K562 (cell line): ENCODE data around the gene SPNS1. TPM values are rescaled to one million over a fixed set of nuclear protein-coding genes. Genes with fewer than 3 reads are reported as not detected.
A peak's percentile ranks its signal among the peaks of the same experiment; 100 is the strongest.

Experiments used
- ATAC-seq: fragments of 200-7000 bp; cut with Tn5 transposase; 3 replicates; pipeline ENCODE4 v1.9.1; 2020; ENCODE audit warnings: moderate library complexity
- BruUV-seq: library from RNA; stranded (reverse); fragments of 400-500 nt; replicated peaks from 2 replicates; lab custom pipeline; 2021; lab: Mats Ljungman, UMichigan
- CTCF ChIA-PET: fragments of 300-600 bp; formaldehyde crosslinking; extraction: SDS; loops from one replicate; lab custom pipeline; 2021; ENCODE audit warnings: low intra/inter-chr PET ratio; lab: Yijun Ruan, JAX
- POLR2A ChIA-PET: fragments of 300-600, 350-650 bp; sonication (Branson Sonifier 250); formaldehyde crosslinking; extraction: SDS; loops from one replicate; lab custom pipeline; 2021; ENCODE audit warnings: antibody characterized with exemption, inconsistent platforms; lab: Yijun Ruan, JAX
- DNase-seq, 4 experiments: peaks; one replicate each; pipeline versions ENCODE4 v3.0.0 to v3.0.0-alpha.2; 2011 to 2018; ENCODE audit warnings: low spot score in 3 of 4, mixed read lengths in 3 of 4; ENCODE audit errors: extremely low read depth in 1 of 4
- FAIRE-seq: peaks from 2 replicates; lab custom pipeline; 2011; peaks lifted over from hg19 to GRCh38; lab: Jason Lieb, UNC
- H2AFZ ChIP-seq: 2 replicates; pipeline ENCODE4 v1.6.0; 2011; ENCODE audit warnings: low read depth, low read length, control low read depth, inconsistent platforms
- H3K27ac ChIP-seq: fragments of 200-600 bp; 3 replicates; pipeline ENCODE4 v1.8.0; 2011; ENCODE audit warnings: low read depth, mild to moderate bottlenecking, control low read depth, inconsistent platforms, low read length, moderate library complexity, mixed read lengths; ENCODE audit errors: extremely low read depth
- H3K27me3 ChIP-seq, 2 experiments: fragments of 300-600 bp in 1 of 2; 2 replicates in 1 of 2; 3 replicates in 1 of 2; pipeline versions ENCODE4 v1.6.0 to v1.8.0; 2011; ENCODE audit warnings: inconsistent platforms in 2 of 2, low read length in 2 of 2, mild to moderate bottlenecking in 1 of 2, mixed read lengths in 1 of 2, moderate library complexity in 1 of 2; ENCODE audit not compliant: control insufficient read depth in 2 of 2, insufficient read depth in 2 of 2
- H3K36me3 ChIP-seq: fragments of 300-600 bp; 3 replicates; pipeline ENCODE4 v1.8.0; 2011; ENCODE audit warnings: mild to moderate bottlenecking, low read length, inconsistent platforms; ENCODE audit not compliant: control insufficient read depth, insufficient read depth
- H3K4me1 ChIP-seq, 2 experiments: fragments of 200-600 bp in 1 of 2; replicated peaks in 1 of 2; 2 replicates in 1 of 2; 3 replicates in 1 of 2; pipeline versions ENCODE4 v1.5.1 to v1.8.0; 2011; ENCODE audit warnings: inconsistent platforms in 2 of 2, low read length in 2 of 2, mild to moderate bottlenecking in 1 of 2, mixed read lengths in 1 of 2, moderate library complexity in 1 of 2; ENCODE audit not compliant: control insufficient read depth in 2 of 2, insufficient read depth in 2 of 2
- H3K4me2 ChIP-seq: 2 replicates; pipeline ENCODE4 v1.6.1; 2011; ENCODE audit warnings: low read length, control low read depth, inconsistent platforms, mixed read lengths; ENCODE audit not compliant: insufficient read depth
- H3K4me3 ChIP-seq: fragments of 200-600 bp; sonication (generic), shearing (Covaris generic); 2 replicates; pipeline ENCODE4 v1.5.1; 2016; ENCODE audit warnings: control low read depth, inconsistent platforms
- H3K79me2 ChIP-seq: fragments of 200-600 bp; 3 replicates; pipeline ENCODE4 v1.8.0; 2011; ENCODE audit warnings: low read length, inconsistent platforms; ENCODE audit not compliant: control insufficient read depth, insufficient read depth
- H3K9ac ChIP-seq, 2 experiments: 2 replicates each; pipeline versions ENCODE4 v1.6.0 to v1.6.1; 2011; ENCODE audit warnings: low read depth in 2 of 2, low read length in 2 of 2, control low read depth in 1 of 2, inconsistent platforms in 1 of 2, mild to moderate bottlenecking in 1 of 2, mixed read lengths in 1 of 2; ENCODE audit not compliant: insufficient read depth in 1 of 2
- H3K9me1 ChIP-seq: one replicate; pipeline ENCODE4 v1.6.0; 2011; ENCODE audit warnings: inconsistent platforms, mild to moderate bottlenecking, low read length, moderate library complexity; ENCODE audit not compliant: control insufficient read depth, insufficient read depth
- H3K9me3 ChIP-seq: replicated peaks from 2 replicates; pipeline ENCODE4 v1.5.1; 2011; ENCODE audit warnings: low read depth, low read length, inconsistent platforms; ENCODE audit not compliant: control insufficient read depth, insufficient read depth
- H4K20me1 ChIP-seq: replicated peaks from 2 replicates; pipeline ENCODE4 v1.6.1; 2011; ENCODE audit warnings: low read length, inconsistent platforms, mixed read lengths; ENCODE audit not compliant: control insufficient read depth, insufficient read depth
- EWSR1 ChIP-seq: fragments of 450-650 bp; IDR thresholded peaks from 2 replicates; pipeline ENCODE4 v1.6.1; 2018; ENCODE audit warnings: borderline replicate concordance, mild to moderate bottlenecking, low read depth, moderate library complexity; ENCODE audit not compliant: partially characterized antibody
- NCOA1 ChIP-seq: fragments of 450-650 bp; IDR thresholded peaks from 2 replicates; pipeline ENCODE4 v1.6.1; 2016; ENCODE audit warnings: low read depth
- SAFB2 ChIP-seq: fragments of 200-400 bp; formaldehyde crosslinking; IDR thresholded peaks from 2 replicates; pipeline ENCODE4 v1.6.1; 2018; ENCODE audit warnings: borderline replicate concordance, low read length, low read depth, moderate library complexity; ENCODE audit not compliant: severe bottlenecking
- TCF7 ChIP-seq: sonication (generic); IDR thresholded peaks from 2 replicates; pipeline ENCODE4 v1.6.1; 2016; ENCODE audit warnings: antibody characterized with exemption, borderline replicate concordance
- ZNF124 ChIP-seq: sonication (generic); formaldehyde crosslinking; IDR thresholded peaks from 2 replicates; pipeline ENCODE4 v1.8.1; 2022; ENCODE audit warnings: missing genetic modification reagents
- ZNF217 ChIP-seq: sonication (generic); formaldehyde crosslinking; IDR thresholded peaks from 2 replicates; pipeline ENCODE4 v1.8.0; 2022; ENCODE audit warnings: mild to moderate bottlenecking, missing genetic modification reagents
- ZNF609 ChIP-seq: sonication (generic); formaldehyde crosslinking; IDR thresholded peaks from 2 replicates; pipeline ENCODE4 v1.8.1; 2023; ENCODE audit warnings: missing genetic modification reagents, mild to moderate bottlenecking, borderline replicate concordance
- ZNF707 ChIP-seq: fragments of 250-450 bp; sonication (Bioruptor Pico); conservative IDR thresholded peaks from 2 replicates; pipeline ENCODE4 v1.8.0; 2022; ENCODE audit warnings: inconsistent platforms, mild to moderate bottlenecking, moderate library complexity
- WGBS: fragments of 100-300 bp; shearing (Covaris generic); methylation state at CpG from one replicate; pipeline ENCODE4 v1.1.6; 2016; ENCODE audit warnings: low coverage, mixed read lengths; ENCODE audit not compliant: insufficient coverage; ENCODE audit errors: missing lambda C conversion rate; 5-methylcytosine and 5-hydroxymethylcytosine counted together
- in situ Hi-C: fragments of 300-500 bp; cut with MboI; formaldehyde crosslinking; loops from 4 replicates; pipeline ENCODE4 v1.15.0; 2018; ENCODE audit warnings: inconsistent platforms, mixed read lengths
- intact Hi-C: fragments of 100-400 bp; cut with micrococcal nuclease; formaldehyde crosslinking; loops from 2 replicates; pipeline ENCODE4 v1.14.2; 2022
- polyA plus RNA-seq, 8 experiments: library from polyadenylated mRNA; depleted of rRNA in 4 of 8; stranded (reverse) in 5 of 8; unstranded in 3 of 8; fragments of >200 nt; fragmentation: Nextera tagmentation in 2 of 8; fragmentation: Illumina TruSeq in 1 of 8; extraction: Ambion mirVana in 2 of 8; extraction: Trizol in 1 of 8; gene quantifications; 2 replicates each; pipeline versions ENCODE4 v1.2.1 to v1.2.3, GENCODE V29; 2011 to 2014; ENCODE audit warnings: inconsistent platforms in 1 of 8, missing spikeins in 1 of 8
- total RNA-seq, 7 experiments: library from RNA; depleted of rRNA in 6 of 7; stranded (reverse); fragments of >200 nt in 6 of 7; fragmentation: Illumina TruSeq in 2 of 7; extraction: Trizol in 2 of 7; gene quantifications; 2 replicates each; pipeline versions ENCODE4 v1.2.1 to v1.2.3, GENCODE V29; 2011 to 2021; ENCODE audit warnings: low replicate concordance in 1 of 7
- TF ChIP-seq, protein P1 (sequence below), 3 experiments: IDR thresholded peaks in 2 of 3; conservative IDR thresholded peaks in 1 of 3; 2 replicates each; pipeline ENCODE4 v1.5.1; 2011 to 2012; ENCODE audit warnings: low read length in 3 of 3, mild to moderate bottlenecking in 3 of 3, control low read depth in 2 of 3, improper control_type of control experiment in 1 of 3, inconsistent platforms in 1 of 3, low read depth in 1 of 3, mixed read lengths in 1 of 3, moderate library complexity in 1 of 3; ENCODE audit not compliant: insufficient read depth in 2 of 3

The SPNS1 gene
- total and polyA plus RNA-seq, 9 of the 15 experiments (the other 6 are each of a cell fraction or from before 2014, with no cell fraction given): 0.58 to 64.9 (median 13.7) TPM

DNA sequence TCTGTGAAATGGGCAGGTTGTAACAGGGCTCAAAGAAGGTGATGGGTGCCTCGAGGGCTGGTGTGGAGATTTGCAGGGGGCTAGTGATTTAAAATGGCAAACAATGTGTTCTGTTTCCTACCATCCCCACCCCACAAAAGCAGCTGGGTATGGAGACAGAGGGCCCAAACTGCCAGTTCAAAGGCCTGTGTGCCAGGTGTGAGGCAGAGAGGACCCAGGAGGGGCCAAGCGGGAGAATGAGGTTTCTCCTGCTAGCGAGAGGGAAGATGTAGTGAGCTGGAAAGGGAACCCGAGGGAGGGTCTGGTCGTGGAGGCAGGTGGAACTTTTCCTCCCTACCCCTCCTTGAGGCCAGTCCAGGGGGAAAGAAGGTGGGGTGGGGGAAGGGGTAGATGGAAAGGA lies 49.7 kb downstream of the SPNS1 start:
- H4K20me1 ChIP-seq: no peaks in the 10 kb centered on the region
- in situ Hi-C loops (no loop called here), intact Hi-C loops (no loop called here)
- ATAC-seq (no peak), FAIRE-seq (no peak), DNase-seq (no peak)
- no peaks in the 10 kb centered on the region for H3K79me2 ChIP-seq
- peak overlapping the region in 1 of 2 experiments; percentile 15; a peak in 2 of 4 replicates for H3K9ac ChIP-seq
- CTCF ChIA-PET: no interaction called here
- peaks cover 22 to 24% of the 10 kb centered on the region in 2 experiments; a peak in 4 of 5 replicates for H3K4me1 ChIP-seq
- 67% methylated on average over 3 of the region's 5 CpGs for WGBS
- no peaks in the 10 kb centered on the region for H3K9me1 ChIP-seq
- no TSS peak for BruUV-seq
- no peak overlapping the region for H3K27ac ChIP-seq
- no peaks in the 10 kb centered on the region for H3K9me3 ChIP-seq
- POLR2A ChIA-PET: no interaction called here
- no peak overlapping the region for H3K4me3 ChIP-seq
- H3K27me3 ChIP-seq: no peaks in the 10 kb centered on the region
- H3K4me2 ChIP-seq: no peak overlapping the region
- no peaks in the 10 kb centered on the region for H3K36me3 ChIP-seq
- no peak for TF ChIP-seq EWSR1
- no peak for TF ChIP-seq ZNF609 (CRISPR knock-in tag)
- no peak for TF ChIP-seq ZNF707 (CRISPR knock-in tag)
- no peak for TF ChIP-seq NCOA1
- no peak for TF ChIP-seq ZNF217 (CRISPR knock-in tag)
- no peak for TF ChIP-seq SAFB2
- TF ChIP-seq ZNF124 (CRISPR knock-in tag): no peak
- TF ChIP-seq TCF7: no peak
- TF ChIP-seq, protein P1, sequence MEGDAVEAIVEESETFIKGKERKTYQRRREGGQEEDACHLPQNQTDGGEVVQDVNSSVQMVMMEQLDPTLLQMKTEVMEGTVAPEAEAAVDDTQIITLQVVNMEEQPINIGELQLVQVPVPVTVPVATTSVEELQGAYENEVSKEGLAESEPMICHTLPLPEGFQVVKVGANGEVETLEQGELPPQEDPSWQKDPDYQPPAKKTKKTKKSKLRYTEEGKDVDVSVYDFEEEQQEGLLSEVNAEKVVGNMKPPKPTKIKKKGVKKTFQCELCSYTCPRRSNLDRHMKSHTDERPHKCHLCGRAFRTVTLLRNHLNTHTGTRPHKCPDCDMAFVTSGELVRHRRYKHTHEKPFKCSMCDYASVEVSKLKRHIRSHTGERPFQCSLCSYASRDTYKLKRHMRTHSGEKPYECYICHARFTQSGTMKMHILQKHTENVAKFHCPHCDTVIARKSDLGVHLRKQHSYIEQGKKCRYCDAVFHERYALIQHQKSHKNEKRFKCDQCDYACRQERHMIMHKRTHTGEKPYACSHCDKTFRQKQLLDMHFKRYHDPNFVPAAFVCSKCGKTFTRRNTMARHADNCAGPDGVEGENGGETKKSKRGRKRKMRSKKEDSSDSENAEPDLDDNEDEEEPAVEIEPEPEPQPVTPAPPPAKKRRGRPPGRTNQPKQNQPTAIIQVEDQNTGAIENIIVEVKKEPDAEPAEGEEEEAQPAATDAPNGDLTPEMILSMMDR (IDR thresholded peaks at IDR 0.05 in 2 of 3, conservative IDR thresholded peaks at IDR 0.05 in 1 of 3; ENCODE audit: insufficient read depth in 2 of 3, low read depth in 1 of 3, low read length in 3 of 3): no peak
- no peak overlapping the region for H2AFZ ChIP-seq
